GM13977 (cell line): ENCODE data around the gene ZFP1.
"Not testable (repeated sequence)": the region's sequence is repeated elsewhere in the genome, so short reads cannot be mapped to it uniquely, and the experiment has no call there.

Experiments used
- DNase-seq: peaks from one replicate; pipeline ENCODE4 v3.0.0; 2012; ENCODE audit warnings: low spot score
- CTCF ChIP-seq: IDR thresholded peaks from 2 replicates; pipeline ENCODE4 v1.5.1; 2012; ENCODE audit warnings: mild to moderate bottlenecking, control low read depth; ENCODE audit not compliant: insufficient read depth; ENCODE audit errors: extremely low read depth, missing control alignments
- in situ Hi-C: fragments of 300-500 bp; cut with MboI; formaldehyde crosslinking; loops from one replicate; pipeline ENCODE4 v1.12.0; 2022; ENCODE audit warnings: low sequenced_read_pairs, low pct_unique_long_range_greater_than_20kb, mixed read lengths, inconsistent platforms; ENCODE audit not compliant: unreplicated experiment

The ZFP1 gene

GRCh38 chr16:75203096-75203495 lies 54.8 kb downstream of the ZFP1 start:
- no peak for DNase-seq
- in situ Hi-C loops: loop anchor here (25.0 kb wide), 1 partner anchor 559 kb away; no protein-coding TSS in a partner anchor

GRCh38 chr16:75203667-75204409 lies 55.5 kb downstream of the ZFP1 start:
- no peak for TF ChIP-seq CTCF
- in situ Hi-C loops: loop anchor here (25.0 kb wide), 1 partner anchor 558 kb away; no protein-coding TSS in a partner anchor
- no peak for DNase-seq

More at GRCh38 chr16:75203096-75203495, 54.8 kb downstream of the ZFP1 start:
- TF ChIP-seq CTCF: no peak

- no peak for DNase-seq
- in situ Hi-C loops: loop anchor here (25.0 kb wide), 1 partner anchor 558 kb away; no protein-coding TSS in a partner anchor
- no peak for TF ChIP-seq CTCF
Measured at GRCh38 chr16:75204410-75204758, 56.1 kb downstream of the ZFP1 start.

GRCh38 chr16:75204905-75205304 lies 56.6 kb downstream of the ZFP1 start:
- DNase-seq: not testable (repeated sequence)
- in situ Hi-C loops: loop anchor here (25.0 kb wide), 1 partner anchor 557 kb away; no protein-coding TSS in a partner anchor

- in situ Hi-C loops: loop anchor here (25.0 kb wide), 1 partner anchor 557 kb away; no protein-coding TSS in a partner anchor
- DNase-seq: not testable (repeated sequence)
Measured at GRCh38 chr16:75205438-75205837, 57.1 kb downstream of the ZFP1 start.

GRCh38 chr16:75205961-75206748 lies 57.8 kb downstream of the ZFP1 start:
- in situ Hi-C loops: loop anchor here (25.0 kb wide), 1 partner anchor 556 kb away; no protein-coding TSS in a partner anchor
- DNase-seq: not testable (repeated sequence)

GRCh38 chr16:75206749-75207451 lies 58.6 kb downstream of the ZFP1 start, which contains the start of gene CTRB2:
CTRB2 (minus strand) TSS chr16:75207161; CDS start chr16:75207141, 20 bp downstream.
- no peak for DNase-seq
- TF ChIP-seq CTCF: no peak
- in situ Hi-C loops: loop anchor here (25.0 kb wide), 1 partner anchor 555 kb away; no protein-coding TSS in a partner anchor
